Stimulated activated CD4-positive, alpha-beta T cell treated with anti-CD3 and anti-CD28 coated beads, Interleukin-12 subunit alpha, Interleukin-12 subunit beta, amount 100 ng/mL, for 4 hours (primary cell): ENCODE data around the gene CBX6.

Source experiments
- DNase-seq: peaks from one replicate; pipeline ENCODE4 v3.0.0-alpha.2; 2020

Gene CBX6

DNA sequence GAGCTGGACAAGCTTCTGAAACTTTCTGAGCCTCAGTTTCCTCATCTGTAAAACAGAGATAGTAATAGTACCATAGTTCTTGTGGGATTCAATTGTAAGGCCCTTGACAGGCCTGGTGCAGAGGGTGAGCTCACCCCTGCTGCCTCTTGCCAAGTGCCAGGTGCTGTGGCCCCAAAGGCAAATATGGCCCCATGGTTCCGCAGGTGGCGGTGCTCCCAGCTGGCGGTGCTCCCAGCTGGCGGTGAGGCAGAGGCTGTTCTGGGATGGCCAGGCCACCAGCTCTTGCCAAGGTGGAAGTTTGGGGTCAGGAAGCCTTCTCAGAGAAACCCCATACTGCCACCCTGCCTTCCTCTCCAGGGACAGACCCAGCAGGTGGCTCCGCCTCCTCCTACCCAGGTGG is 37.0 kb downstream of the CBX6 start:
- DNase-seq = no peak

GRCh38 chr22:38834215-38834953 is 37.6 kb downstream of the CBX6 start:
- DNase-seq = no peak

DNA sequence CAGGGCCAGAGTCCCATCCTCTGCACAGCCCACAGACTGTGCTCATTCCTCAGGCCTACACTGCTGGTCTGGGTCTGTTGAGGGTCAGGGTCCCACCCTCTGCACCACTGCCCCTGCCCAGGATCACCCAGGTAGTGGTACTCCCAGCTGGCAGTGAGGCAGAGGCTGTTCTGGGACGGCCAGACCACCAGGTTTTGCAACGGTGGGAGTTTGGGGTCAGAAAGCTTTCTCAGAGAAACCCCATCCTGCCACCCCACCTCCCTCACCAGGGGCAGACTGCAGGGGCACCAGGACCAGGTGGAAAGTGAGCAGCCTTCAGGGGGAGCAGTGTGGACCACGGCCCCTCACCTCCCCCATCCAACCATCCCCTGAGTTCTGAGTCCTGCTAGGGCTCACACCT is 39.0 kb downstream of the CBX6 start:
- no peak for DNase-seq

DNA sequence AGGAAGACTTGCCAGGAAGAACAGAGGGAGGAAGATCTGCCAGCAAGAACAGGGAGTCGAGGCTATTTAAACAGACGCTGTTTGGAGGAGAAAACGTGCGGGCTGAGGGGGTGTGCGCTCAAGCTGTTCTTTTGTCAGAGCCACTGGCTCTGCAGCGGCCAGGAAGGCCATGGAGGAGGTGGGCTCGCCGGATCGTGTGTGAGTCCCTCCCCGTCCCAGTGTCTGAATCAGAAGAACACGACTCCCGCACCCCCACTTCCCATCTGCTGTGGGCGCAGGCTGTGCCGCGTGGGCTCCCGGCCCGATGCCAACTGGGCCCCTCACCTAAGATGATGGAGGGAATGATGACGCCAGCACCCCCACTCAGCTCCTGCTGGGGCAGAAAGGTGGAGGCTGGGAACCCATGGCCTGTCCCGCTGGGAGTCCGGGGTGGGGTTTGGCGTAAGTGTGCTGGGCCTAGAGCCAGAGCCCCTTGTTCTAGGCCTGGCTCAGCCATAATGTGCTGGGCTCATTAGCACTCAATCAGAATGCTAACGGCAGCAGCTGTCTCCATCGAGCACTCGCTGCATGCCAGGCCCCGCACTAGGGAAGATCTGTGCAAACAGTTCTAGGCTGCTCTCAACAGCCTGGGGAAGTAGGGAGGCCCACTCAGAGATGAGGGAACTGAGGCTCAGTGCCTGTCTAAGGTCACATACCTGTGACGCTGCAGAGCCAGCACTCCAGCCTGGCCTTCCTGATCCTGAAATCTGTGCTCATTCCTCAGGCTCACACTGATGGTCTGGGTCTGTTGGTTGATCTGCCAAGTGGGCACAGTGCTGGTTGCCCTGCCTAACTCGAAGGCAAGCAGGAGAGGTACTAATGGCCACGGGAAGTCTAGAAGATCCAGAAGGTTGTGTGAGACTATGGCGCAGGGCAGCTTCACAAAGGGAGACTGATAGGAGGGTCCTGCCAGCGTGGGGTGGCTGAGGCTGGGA is 39.7 kb downstream of the CBX6 start:
- no peak for DNase-seq

GRCh38 chr22:38831166-38831945 is 40.7 kb downstream of the CBX6 start:
- DNase-seq = no peak

- no peak for DNase-seq
These were observed 41.2 kb downstream of the CBX6 start for GRCh38 chr22:38830845-38831108.

GRCh38 chr22:38830026-38830844 is 41.8 kb downstream of the CBX6 start:
- no peak for DNase-seq

DNA sequence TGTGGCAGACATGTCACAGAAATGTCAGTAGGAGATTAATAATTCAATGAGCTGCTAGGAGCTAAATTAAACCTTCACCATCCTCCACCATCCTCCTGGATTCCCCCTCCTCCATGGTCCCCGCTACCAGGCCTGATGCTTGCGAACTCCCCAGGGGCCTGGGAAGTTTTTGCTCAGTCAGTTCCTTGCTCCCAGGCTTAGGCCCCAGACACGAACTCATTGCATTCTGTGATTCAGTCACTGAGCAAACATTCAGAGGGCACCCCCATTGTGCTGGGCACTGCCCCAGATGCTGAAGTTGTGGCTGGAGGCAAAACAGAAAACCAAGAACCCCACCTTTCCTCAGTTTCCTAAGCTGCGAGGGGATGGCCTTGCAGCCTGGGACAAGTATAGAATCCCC is 42.5 kb downstream of the CBX6 start:
- no peak for DNase-seq

GRCh38 chr22:38828616-38829205 is 43.3 kb downstream of the CBX6 start:
- DNase-seq = no peak

DNA sequence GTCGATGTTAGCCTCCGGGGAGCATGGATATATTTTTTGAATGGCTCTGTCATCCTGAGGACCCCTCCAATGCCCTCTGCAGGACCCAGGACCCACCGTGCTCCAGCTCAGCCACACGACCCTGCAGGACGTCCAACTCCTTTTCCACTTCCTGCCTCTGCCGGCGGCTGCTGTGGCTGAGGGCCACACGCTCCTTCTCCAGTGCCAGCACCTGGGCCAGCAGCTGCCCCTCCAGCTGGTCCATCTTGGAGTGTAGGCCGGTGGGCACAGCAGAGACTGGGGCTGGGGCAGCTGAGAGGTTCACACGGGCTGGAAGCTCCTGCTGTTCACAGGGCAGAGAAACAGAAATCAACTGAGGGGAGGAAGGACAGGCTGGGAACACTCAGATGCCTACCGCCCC is 43.8 kb downstream of the CBX6 start:
- DNase-seq = no peak

- DNase-seq = no peak
These were observed 44.5 kb downstream of the CBX6 start for GRCh38 chr22:38827510-38827909.

DNA sequence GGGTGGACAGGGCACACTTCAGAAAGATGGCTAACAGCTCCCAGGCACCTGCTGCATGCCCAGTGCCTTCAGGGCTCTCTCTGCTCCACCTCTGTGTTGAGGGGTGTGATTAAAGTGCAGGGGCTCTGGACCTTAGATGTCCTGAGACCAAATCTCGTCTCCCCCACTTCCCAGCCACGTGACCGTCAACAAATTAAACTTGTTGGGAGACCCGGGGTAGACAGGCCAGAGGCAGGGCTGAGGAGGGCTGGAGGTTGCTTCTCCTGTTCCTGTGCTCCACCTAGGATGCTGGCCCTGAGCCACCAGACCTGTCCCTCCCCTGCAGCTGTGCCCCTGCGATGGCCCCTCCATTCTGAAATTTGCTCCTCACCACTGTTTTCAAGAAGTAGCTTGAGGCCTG is 45.2 kb downstream of the CBX6 start:
- no peak for DNase-seq

DNA sequence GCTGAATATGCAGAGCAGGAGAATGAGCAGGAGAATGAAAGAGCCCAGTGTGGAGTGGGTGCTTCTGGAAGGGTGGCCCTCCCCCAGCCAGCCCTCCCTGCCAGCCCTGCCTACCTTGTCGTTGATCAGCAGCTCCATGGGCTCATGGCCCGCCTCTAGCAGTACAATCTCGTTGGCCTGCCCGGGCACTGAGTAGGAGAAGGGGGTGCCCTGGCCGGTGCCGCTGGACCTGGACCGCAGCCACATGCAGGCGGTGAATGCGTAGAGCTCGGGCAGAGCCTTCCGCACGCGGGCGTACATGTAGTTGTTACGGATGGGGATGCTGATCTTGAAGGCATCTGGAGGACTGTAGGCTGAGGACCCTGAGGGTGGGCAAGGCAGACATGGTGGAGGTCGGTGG is 45.6 kb downstream of the CBX6 start:
- DNase-seq = no peak

GRCh38 chr22:38824585-38824984 is 47.4 kb downstream of the CBX6 start:
- DNase-seq = peak; percentile 27

GRCh38 chr22:38823637-38824036 is 48.4 kb downstream of the CBX6 start:
- DNase-seq = no peak

- no peak for DNase-seq
These were observed 48.9 kb downstream of the CBX6 start for GRCh38 chr22:38823076-38823475.

DNA sequence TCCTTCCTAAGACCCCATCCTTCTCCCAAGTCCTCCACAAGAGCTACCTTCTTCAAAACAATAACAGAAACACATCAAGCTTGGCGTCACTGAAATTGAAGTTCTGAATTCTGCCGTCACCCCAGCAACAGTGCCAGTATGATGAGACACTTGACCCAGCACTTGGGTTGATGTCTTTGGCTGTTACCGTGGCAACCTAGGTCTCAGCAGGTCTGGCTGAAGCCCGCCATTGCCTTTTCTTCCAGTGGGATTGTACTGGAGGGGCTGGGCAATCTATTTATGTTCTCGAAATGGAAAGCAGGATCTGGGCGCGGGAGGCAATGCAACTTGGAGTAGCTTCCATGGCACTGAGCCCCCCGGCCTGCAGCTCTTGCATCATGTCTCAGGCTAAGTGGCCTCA is 52.0 kb downstream of the CBX6 start:
- DNase-seq = no peak

- DNase-seq = no peak
These were observed 52.6 kb downstream of the CBX6 start for GRCh38 chr22:38819387-38819940.

- no peak for DNase-seq
These were observed 54.8 kb downstream of the CBX6 start for GRCh38 chr22:38817196-38817595.

GRCh38 chr22:38815842-38816241 is 56.2 kb downstream of the CBX6 start:
- no peak for DNase-seq
